ENCODE data around the gene IFI27. TPM values are rescaled to one million over a fixed set of nuclear protein-coding genes. Genes with fewer than 3 reads are reported as not detected.

The IFI27 gene
- total and polyA plus RNA-seq, 2 of the 8 experiments (the other 6 are each of a cell fraction or from before 2014, with no cell fraction given) = 0.76 to 2.2 TPM

GRCh38 chr14:94079891-94080620, 30.5 kb upstream of the IFI27 start:
- Histone ChIP-seq H2BK5ac (ENCODE audit: low read depth, low read length) (no peak overlapping the region), H3K9ac (replicated peaks in 1 of 4; ENCODE audit: extremely low read depth in 1 of 4, low read depth in 3 of 4, low read length in 3 of 4) (peak overlapping the region in 3 of 4 experiments; percentile 73 to 81 (median 79); a peak in 6 of 7 replicates), H3K27ac (ENCODE audit: low read depth, low read length) (0 out of 2 replicates have a peak overlapping the region, but pooled peaks have one; percentile 19), H3K4me2 (ENCODE audit: insufficient read depth in 1 of 2, low read depth in 2 of 2, low read length in 2 of 2) (peak overlapping the region; percentile 85 to 99), H4K91ac (replicated peaks; ENCODE audit: insufficient read length, low read length) (no peak overlapping the region), H3K56ac (replicated peaks; ENCODE audit: insufficient read length, low read depth, low read length) (no peak overlapping the region), H3K27me3 (replicated peaks in 1 of 4; ENCODE audit: control insufficient read depth in 3 of 4, extremely low read depth in 1 of 4, insufficient read depth in 3 of 4, low read length in 3 of 4) (no peaks in the 10 kb centered on the region), H2BK20ac (ENCODE audit: low read length) (no peak overlapping the region), H3K14ac (ENCODE audit: insufficient read length) (no peak overlapping the region), H3K9me3 (ENCODE audit: insufficient read depth in 2 of 2, low read depth in 1 of 2, low read length in 1 of 2) (no peaks in the 10 kb centered on the region), H3K4me1 (replicated peaks in 1 of 4; ENCODE audit: control insufficient read depth in 3 of 4, insufficient read depth in 4 of 4, low read length in 3 of 4) (peaks cover 0 to 12% (median 0%) of the 10 kb centered on the region in 4 experiments; a peak in 1 of 7 replicates), H4K8ac (ENCODE audit: extremely low read depth, insufficient read depth, low read length) (no peak overlapping the region), H4K5ac (ENCODE audit: insufficient read length, low read depth, low read length) (no peak overlapping the region), H3K23me2 (ENCODE audit: low read depth, low read length) (peaks cover 5% of the 10 kb centered on the region), H4K20me1 (replicated peaks in 1 of 2; ENCODE audit: control insufficient read depth in 1 of 2, insufficient read depth in 2 of 2, low read length in 2 of 2) (peaks cover 10 to 14% of the 10 kb centered on the region in 2 experiments), H3K23ac (ENCODE audit: insufficient read length) (no peak overlapping the region), H3K4me3 (ENCODE audit: extremely low read depth in 1 of 4, insufficient read depth in 2 of 4, low read depth in 3 of 4, low read length in 4 of 4) (peak overlapping the region; percentile 86 to 93 (median 89)), H3K4ac (replicated peaks; ENCODE audit: insufficient read length, low read depth, low read length) (no peak overlapping the region), H2AK5ac (ENCODE audit: low read depth, low read length) (no peak overlapping the region), H2BK12ac (ENCODE audit: low read depth, low read length) (no peak overlapping the region), H2BK120ac (replicated peaks; ENCODE audit: low read depth, low read length) (no peak overlapping the region), H3K36me3 (ENCODE audit: control insufficient read depth in 2 of 4, insufficient read depth in 4 of 4, low read length in 3 of 4) (peaks cover 7 to 32% (median 15%) of the 10 kb centered on the region in 4 experiments), H3K79me2 (ENCODE audit: control insufficient read depth in 1 of 2, insufficient read depth in 2 of 2, low read length in 2 of 2) (peaks cover 29 to 59% of the 10 kb centered on the region in 2 experiments), H2AFZ (ENCODE audit: low read length) (no peak overlapping the region), H3K18ac (ENCODE audit: extremely low read depth, low read length) (no peak overlapping the region), H2BK15ac (ENCODE audit: low read length) (no peak overlapping the region), H3K79me1 (ENCODE audit: low read depth, low read length) (peaks cover 7% of the 10 kb centered on the region; the same call in 1 of the 2 replicates)
- FAIRE-seq (no peak), DNase-seq (ENCODE audit: low read depth in 1 of 2, low spot score in 2 of 2) (no peak)
- CTCF ChIA-PET (ENCODE audit: partially characterized antibody) = interaction anchor here (0.7 to 3.1 kb wide), 6 partner anchors 28 to 228 kb away, joined by 3 to 12 read pairs (median 4); no protein-coding TSS in a partner anchor
- WGBS, 2 experiments (ENCODE audit: extremely low coverage in 1 of 2, insufficient coverage in 1 of 2, insufficient read length in 1 of 2, insufficient replicate concordance in 2 of 2, low coverage in 1 of 2, low lambda C conversion rate in 2 of 2, missing lambda C conversion rate in 1 of 2) = 25% methylated on average over 15 of the region's 15 CpGs; no CpG with 5 or more reads in 1 of the 2 experiments
- TF ChIP-seq FOSL1 (IDR thresholded peaks at IDR 0.05; ENCODE audit: insufficient read depth, low read depth, low read length) (no peak), CREB1 (IDR thresholded peaks at IDR 0.05) (no peak), TAF7 (optimal IDR thresholded peaks at IDR 0.05; ENCODE audit: borderline replicate concordance, low read depth, low read length) (no peak), ATF2 (IDR thresholded peaks at IDR 0.05; ENCODE audit: low read length) (no peak), SRF (IDR thresholded peaks at IDR 0.05; ENCODE audit: low read depth, low read length) (no peak), CEBPB (IDR thresholded peaks at IDR 0.05; ENCODE audit: low read depth, low read length) (no peak)
- POLR2A ChIA-PET (ENCODE audit: partially characterized antibody) = interaction anchor here (0.9 to 1.3 kb wide), 2 partner anchors 10 to 21 kb away, joined by 4 read pairs; no protein-coding TSS in a partner anchor
